GM23338 (cell line): ENCODE data around the gene PPP2R2D. TPM values are rescaled to one million over a fixed set of nuclear protein-coding genes. Genes with fewer than 3 reads are reported as not detected.

ENCODE experiments used
- ATAC-seq: fragments of 200-7000 bp; cut with Tn5 transposase; 3 replicates; pipeline ENCODE4 v1.9.1; 2020
- DNase-seq: peaks from one replicate; pipeline ENCODE4 v3.0.0-alpha.2; 2015; ENCODE audit warnings: low spot score
- H2AFZ ChIP-seq: fragments of 200-600 bp; sonication (generic); 2 replicates; pipeline ENCODE4 v1.8.0; 2016; ENCODE audit warnings: antibody characterized with exemption, mild to moderate bottlenecking, moderate library complexity
- H3F3A ChIP-seq: fragments of 200-600 bp; sonication (generic); replicated peaks from 2 replicates; pipeline ENCODE4 v1.8.0; 2017; ENCODE audit warnings: antibody characterized with exemption, mixed run types, low read depth
- H3K27ac ChIP-seq: fragments of 200-600 bp; sonication (generic); 2 replicates; pipeline ENCODE4 v1.6.1; 2016; ENCODE audit warnings: low read depth
- H3K27me3 ChIP-seq: fragments of 200-600 bp; sonication (generic); 2 replicates; pipeline ENCODE4 v1.8.0; 2016; ENCODE audit warnings: mild to moderate bottlenecking, mixed run types, moderate library complexity; ENCODE audit not compliant: insufficient read depth
- H3K36me3 ChIP-seq: fragments of 200-600 bp; sonication (generic); 2 replicates; pipeline ENCODE4 v1.8.0; 2016; ENCODE audit warnings: mild to moderate bottlenecking; ENCODE audit not compliant: insufficient read depth
- H3K4me1 ChIP-seq: fragments of 200-600 bp; sonication (generic); 2 replicates; pipeline ENCODE4 v1.8.0; 2016; ENCODE audit warnings: mild to moderate bottlenecking, moderate library complexity; ENCODE audit not compliant: insufficient read depth
- H3K4me2 ChIP-seq: fragments of 200-600 bp; sonication (generic); 2 replicates; pipeline ENCODE4 v1.7.1; 2017; ENCODE audit warnings: mixed run types
- H3K4me3 ChIP-seq: fragments of 200-600 bp; sonication (generic); 2 replicates; pipeline ENCODE4 v1.6.1; 2016; ENCODE audit warnings: mixed run types
- H3K79me2 ChIP-seq: fragments of 200-600 bp; sonication (generic); replicated peaks from 2 replicates; pipeline ENCODE4 v1.8.0; 2017; ENCODE audit warnings: mild to moderate bottlenecking; ENCODE audit not compliant: insufficient read depth
- H3K9me2 ChIP-seq: fragments of 200-600 bp; sonication (generic); 2 replicates; pipeline ENCODE4 v1.8.0; 2017; ENCODE audit not compliant: insufficient read depth
- H4K20me1 ChIP-seq: fragments of 200-600 bp; sonication (generic); replicated peaks from 2 replicates; pipeline ENCODE4 v1.8.0; 2017; ENCODE audit warnings: mild to moderate bottlenecking; ENCODE audit not compliant: insufficient read depth
- H3K27ac Mint-ChIP-seq: 2 replicates; pipeline ENCODE4 v1.8.0; 2020; ENCODE audit warnings: inconsistent platforms, mild to moderate bottlenecking, moderate library complexity, mixed read lengths
- H3K27me3 Mint-ChIP-seq: 3 replicates; pipeline ENCODE4 v1.8.0; 2022; ENCODE audit warnings: low read depth, mild to moderate bottlenecking, moderate library complexity, mixed read lengths, inconsistent platforms; ENCODE audit not compliant: insufficient read depth, poor library complexity
- H3K36me3 Mint-ChIP-seq: 3 replicates; pipeline ENCODE4 v1.8.0; 2021; ENCODE audit warnings: low read depth, mild to moderate bottlenecking, inconsistent platforms, moderate library complexity, mixed read lengths
- H3K4me1 Mint-ChIP-seq: 3 replicates; pipeline ENCODE4 v1.8.0; 2020; ENCODE audit warnings: mild to moderate bottlenecking, inconsistent platforms, mixed read lengths
- H3K4me3 Mint-ChIP-seq: 3 replicates; pipeline ENCODE4 v1.8.0; 2021; ENCODE audit warnings: moderate library complexity, mild to moderate bottlenecking, inconsistent platforms, mixed read lengths
- H3K9me3 Mint-ChIP-seq: 3 replicates; pipeline ENCODE4 v1.8.0; 2020; ENCODE audit warnings: moderate library complexity, mild to moderate bottlenecking, inconsistent platforms, mixed read lengths
- CREB1 ChIP-seq: fragments of 250-450 bp; sonication (Bioruptor Pico); IDR thresholded peaks from 2 replicates; pipeline ENCODE4 v1.5.0; 2020; ENCODE audit warnings: low read depth, mild to moderate bottlenecking, moderate library complexity
- ETS1 ChIP-seq: IDR thresholded peaks from 2 replicates; pipeline ENCODE4 v1.6.1; 2016; ENCODE audit warnings: antibody characterized with exemption
- EZH2 ChIP-seq: fragments of 200-600 bp; sonication (generic); IDR thresholded peaks from one replicate; pipeline ENCODE4 v1.8.0; 2017; ENCODE audit warnings: antibody characterized with exemption, mild to moderate bottlenecking, low read depth; ENCODE audit not compliant: unreplicated experiment
- EZH2phosphoT487 ChIP-seq: fragments of 200-600 bp; sonication (generic); IDR thresholded peaks from one replicate; pipeline ENCODE4 v1.8.1; 2018; ENCODE audit warnings: antibody characterized with exemption; ENCODE audit not compliant: unreplicated experiment
- JUNB ChIP-seq: IDR thresholded peaks from one replicate; pipeline ENCODE4 v1.6.1; 2016; ENCODE audit warnings: antibody characterized with exemption; ENCODE audit not compliant: unreplicated experiment
- NANOG ChIP-seq: IDR thresholded peaks from 2 replicates; pipeline ENCODE4 v1.6.1; 2016; ENCODE audit warnings: antibody characterized with exemption, borderline replicate concordance
- polyA plus RNA-seq: library from polyadenylated mRNA; unstranded; fragments of >200 nt; fragmentation: Nextera tagmentation; extraction: Ambion mirVana; gene quantifications from 2 replicates; pipeline ENCODE4 v1.2.1, GENCODE V29; 2016
- total RNA-seq: library from RNA; depleted of rRNA; stranded (reverse); fragments of >200 nt; shearing (Covaris generic); gene quantifications from 2 replicates; pipeline ENCODE4 v1.2.3, GENCODE V29; 2014
- TF ChIP-seq, protein P1 (sequence below): IDR thresholded peaks from one replicate; pipeline ENCODE4 v1.6.1; 2018; ENCODE audit warnings: antibody characterized with exemption; ENCODE audit not compliant: unreplicated experiment
- TF ChIP-seq, protein P2 (sequence below), 2 experiments: fragments of 200-600 bp in 1 of 2; sonication (generic) in 1 of 2; conservative IDR thresholded peaks; 2 replicates each; pipeline versions ENCODE4 v1.5.1 to v1.6.1; 2016 to 2017; ENCODE audit warnings: antibody characterized with exemption in 2 of 2, low read depth in 2 of 2, mild to moderate bottlenecking in 2 of 2, moderate library complexity in 1 of 2

The PPP2R2D gene
- total and polyA plus RNA-seq, 2 experiments from 2014 or later: 28.8 to 33.7 TPM

DNA sequence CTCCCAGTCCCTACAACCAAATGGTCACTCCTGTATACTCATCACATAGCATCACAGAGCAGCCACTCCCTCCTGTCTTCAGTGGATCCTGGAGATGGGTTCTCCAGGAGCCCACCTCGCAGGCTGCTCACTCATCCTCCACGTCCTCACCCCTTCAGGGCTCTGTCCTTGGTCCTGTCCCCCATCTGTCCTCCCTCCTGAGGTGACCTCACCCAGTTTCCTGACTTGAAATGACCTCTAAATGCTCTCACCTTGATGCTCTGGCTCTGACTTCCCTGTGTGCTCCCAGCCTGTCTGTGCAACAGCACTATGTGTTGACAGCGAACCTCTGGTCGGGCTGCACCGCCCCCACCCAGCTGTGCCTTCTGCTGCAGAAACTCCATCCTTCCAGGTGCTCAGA lies 2.1 kb upstream of the PPP2R2D start:
- Mint-ChIP-seq H3K4me3 (no peak overlapping the region; the same call in 2 of the 3 replicates), H3K36me3 (peaks cover 3% of the 10 kb centered on the region; the same call in 2 of the 3 replicates), H3K27me3 (peaks cover 5% of the 10 kb centered on the region), H3K4me1 (peaks cover 28% of the 10 kb centered on the region), H3K9me3 (no peaks in the 10 kb centered on the region), H3K27ac (no peak overlapping the region)
- no peaks in the 10 kb centered on the region for H3F3A ChIP-seq
- TF ChIP-seq, protein P1, sequence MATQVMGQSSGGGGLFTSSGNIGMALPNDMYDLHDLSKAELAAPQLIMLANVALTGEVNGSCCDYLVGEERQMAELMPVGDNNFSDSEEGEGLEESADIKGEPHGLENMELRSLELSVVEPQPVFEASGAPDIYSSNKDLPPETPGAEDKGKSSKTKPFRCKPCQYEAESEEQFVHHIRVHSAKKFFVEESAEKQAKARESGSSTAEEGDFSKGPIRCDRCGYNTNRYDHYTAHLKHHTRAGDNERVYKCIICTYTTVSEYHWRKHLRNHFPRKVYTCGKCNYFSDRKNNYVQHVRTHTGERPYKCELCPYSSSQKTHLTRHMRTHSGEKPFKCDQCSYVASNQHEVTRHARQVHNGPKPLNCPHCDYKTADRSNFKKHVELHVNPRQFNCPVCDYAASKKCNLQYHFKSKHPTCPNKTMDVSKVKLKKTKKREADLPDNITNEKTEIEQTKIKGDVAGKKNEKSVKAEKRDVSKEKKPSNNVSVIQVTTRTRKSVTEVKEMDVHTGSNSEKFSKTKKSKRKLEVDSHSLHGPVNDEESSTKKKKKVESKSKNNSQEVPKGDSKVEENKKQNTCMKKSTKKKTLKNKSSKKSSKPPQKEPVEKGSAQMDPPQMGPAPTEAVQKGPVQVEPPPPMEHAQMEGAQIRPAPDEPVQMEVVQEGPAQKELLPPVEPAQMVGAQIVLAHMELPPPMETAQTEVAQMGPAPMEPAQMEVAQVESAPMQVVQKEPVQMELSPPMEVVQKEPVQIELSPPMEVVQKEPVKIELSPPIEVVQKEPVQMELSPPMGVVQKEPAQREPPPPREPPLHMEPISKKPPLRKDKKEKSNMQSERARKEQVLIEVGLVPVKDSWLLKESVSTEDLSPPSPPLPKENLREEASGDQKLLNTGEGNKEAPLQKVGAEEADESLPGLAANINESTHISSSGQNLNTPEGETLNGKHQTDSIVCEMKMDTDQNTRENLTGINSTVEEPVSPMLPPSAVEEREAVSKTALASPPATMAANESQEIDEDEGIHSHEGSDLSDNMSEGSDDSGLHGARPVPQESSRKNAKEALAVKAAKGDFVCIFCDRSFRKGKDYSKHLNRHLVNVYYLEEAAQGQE: peak; percentile 60
- TF ChIP-seq EZH2: no peak
- no peak for ATAC-seq
- no peak overlapping the region for H3K4me2 ChIP-seq
- no peaks in the 10 kb centered on the region for H3K36me3 ChIP-seq
- H3K27ac ChIP-seq: no peak overlapping the region
- H4K20me1 ChIP-seq: peaks cover 20% of the 10 kb centered on the region
- no peak for DNase-seq
- H3K4me1 ChIP-seq: peaks cover 22% of the 10 kb centered on the region
- H3K79me2 ChIP-seq: peaks cover 21% of the 10 kb centered on the region
- no peak overlapping the region for H2AFZ ChIP-seq
- H3K9me2 ChIP-seq: no peaks in the 10 kb centered on the region
- H3K4me3 ChIP-seq: no peak overlapping the region
- H3K27me3 ChIP-seq: no peaks in the 10 kb centered on the region

GRCh38 chr10:131899116-131899690 lies 1.6 kb upstream of the PPP2R2D start:
- H3K9me2 ChIP-seq: no peaks in the 10 kb centered on the region
- no peaks in the 10 kb centered on the region for H3K36me3 ChIP-seq
- H3K27me3 Mint-ChIP-seq: peaks cover 5% of the 10 kb centered on the region
- peaks cover 22% of the 10 kb centered on the region for H3K4me1 ChIP-seq
- no peak overlapping the region for H3K27ac Mint-ChIP-seq
- H3K27ac ChIP-seq: no peak overlapping the region
- H3K4me3 ChIP-seq: peak overlapping the region; percentile 93
- ATAC-seq: no peak
- peaks cover 26% of the 10 kb centered on the region for H3K79me2 ChIP-seq
- peaks cover 3% of the 10 kb centered on the region; the same call in 2 of the 3 replicates for H3K36me3 Mint-ChIP-seq
- H3F3A ChIP-seq: no peaks in the 10 kb centered on the region
- peaks cover 22% of the 10 kb centered on the region for H4K20me1 ChIP-seq
- peak overlapping the region; percentile 86; the same call in 1 of the 3 replicates for H3K4me3 Mint-ChIP-seq
- no peak for DNase-seq
- no peaks in the 10 kb centered on the region for H3K27me3 ChIP-seq
- no peaks in the 10 kb centered on the region for H3K9me3 Mint-ChIP-seq
- H3K4me2 ChIP-seq: peak overlapping the region; percentile 87; the same call in 1 of the 2 replicates
- H3K4me1 Mint-ChIP-seq: peaks cover 29% of the 10 kb centered on the region
- no peak overlapping the region for H2AFZ ChIP-seq
- TF ChIP-seq, protein P2, sequence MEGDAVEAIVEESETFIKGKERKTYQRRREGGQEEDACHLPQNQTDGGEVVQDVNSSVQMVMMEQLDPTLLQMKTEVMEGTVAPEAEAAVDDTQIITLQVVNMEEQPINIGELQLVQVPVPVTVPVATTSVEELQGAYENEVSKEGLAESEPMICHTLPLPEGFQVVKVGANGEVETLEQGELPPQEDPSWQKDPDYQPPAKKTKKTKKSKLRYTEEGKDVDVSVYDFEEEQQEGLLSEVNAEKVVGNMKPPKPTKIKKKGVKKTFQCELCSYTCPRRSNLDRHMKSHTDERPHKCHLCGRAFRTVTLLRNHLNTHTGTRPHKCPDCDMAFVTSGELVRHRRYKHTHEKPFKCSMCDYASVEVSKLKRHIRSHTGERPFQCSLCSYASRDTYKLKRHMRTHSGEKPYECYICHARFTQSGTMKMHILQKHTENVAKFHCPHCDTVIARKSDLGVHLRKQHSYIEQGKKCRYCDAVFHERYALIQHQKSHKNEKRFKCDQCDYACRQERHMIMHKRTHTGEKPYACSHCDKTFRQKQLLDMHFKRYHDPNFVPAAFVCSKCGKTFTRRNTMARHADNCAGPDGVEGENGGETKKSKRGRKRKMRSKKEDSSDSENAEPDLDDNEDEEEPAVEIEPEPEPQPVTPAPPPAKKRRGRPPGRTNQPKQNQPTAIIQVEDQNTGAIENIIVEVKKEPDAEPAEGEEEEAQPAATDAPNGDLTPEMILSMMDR (conservative IDR thresholded peaks at IDR 0.05; ENCODE audit: low read depth in 2 of 2): no peak
- no peak for TF ChIP-seq JUNB
- TF ChIP-seq NANOG: no peak
- TF ChIP-seq EZH2phosphoT487: no peak
- TF ChIP-seq ETS1: no peak
- TF ChIP-seq CREB1 (CRISPR knock-in tag): no peak
- no peak for TF ChIP-seq EZH2
